Measurements from ENCODE around the gene WASF3. TPM values are rescaled to one million over a fixed set of nuclear protein-coding genes. Genes with fewer than 3 reads are reported as not detected.

Gene WASF3
- total and polyA plus RNA-seq, 4 donors, result 0.82 to 4.9 (median 2.3) TPM

DNA sequence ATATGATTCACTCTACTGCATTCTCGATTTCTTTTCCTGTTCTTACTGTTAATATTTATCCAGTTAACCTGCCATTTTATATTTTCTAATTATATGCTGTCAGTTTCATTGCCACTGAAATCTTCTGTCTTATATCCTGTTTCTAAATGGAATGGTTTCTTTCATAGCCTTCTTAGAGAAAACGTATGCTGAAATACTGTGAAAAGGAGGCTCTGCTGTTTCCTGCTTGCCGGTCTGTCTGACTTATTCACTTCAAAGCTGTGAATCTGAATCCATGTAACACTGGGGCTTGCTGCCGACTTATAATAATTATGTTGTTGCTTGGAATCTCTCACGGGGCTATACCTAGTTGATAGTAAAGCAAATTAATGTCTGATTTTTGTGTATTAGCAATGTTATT is 123.1 kb downstream of the WASF3 start:
- TF ChIP-seq HNF4G (IDR thresholded peaks at IDR 0.05), result no peak
- no peak for TF ChIP-seq FOXA2 (IDR thresholded peaks at IDR 0.05)
- TF ChIP-seq, protein P1, sequence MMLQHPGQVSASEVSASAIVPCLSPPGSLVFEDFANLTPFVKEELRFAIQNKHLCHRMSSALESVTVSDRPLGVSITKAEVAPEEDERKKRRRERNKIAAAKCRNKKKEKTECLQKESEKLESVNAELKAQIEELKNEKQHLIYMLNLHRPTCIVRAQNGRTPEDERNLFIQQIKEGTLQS (IDR thresholded peaks at IDR 0.05), result no peak
- TF ChIP-seq TAF1 (conservative IDR thresholded peaks at IDR 0.05), result no peak
- TF ChIP-seq, protein P2, sequence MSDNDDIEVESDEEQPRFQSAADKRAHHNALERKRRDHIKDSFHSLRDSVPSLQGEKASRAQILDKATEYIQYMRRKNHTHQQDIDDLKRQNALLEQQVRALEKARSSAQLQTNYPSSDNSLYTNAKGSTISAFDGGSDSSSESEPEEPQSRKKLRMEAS (IDR thresholded peaks at IDR 0.05), result no peak
- no peak for TF ChIP-seq FOXA1 (IDR thresholded peaks at IDR 0.05)
- no peak for TF ChIP-seq SP1 (IDR thresholded peaks at IDR 0.05)
- TF ChIP-seq, protein P3, sequence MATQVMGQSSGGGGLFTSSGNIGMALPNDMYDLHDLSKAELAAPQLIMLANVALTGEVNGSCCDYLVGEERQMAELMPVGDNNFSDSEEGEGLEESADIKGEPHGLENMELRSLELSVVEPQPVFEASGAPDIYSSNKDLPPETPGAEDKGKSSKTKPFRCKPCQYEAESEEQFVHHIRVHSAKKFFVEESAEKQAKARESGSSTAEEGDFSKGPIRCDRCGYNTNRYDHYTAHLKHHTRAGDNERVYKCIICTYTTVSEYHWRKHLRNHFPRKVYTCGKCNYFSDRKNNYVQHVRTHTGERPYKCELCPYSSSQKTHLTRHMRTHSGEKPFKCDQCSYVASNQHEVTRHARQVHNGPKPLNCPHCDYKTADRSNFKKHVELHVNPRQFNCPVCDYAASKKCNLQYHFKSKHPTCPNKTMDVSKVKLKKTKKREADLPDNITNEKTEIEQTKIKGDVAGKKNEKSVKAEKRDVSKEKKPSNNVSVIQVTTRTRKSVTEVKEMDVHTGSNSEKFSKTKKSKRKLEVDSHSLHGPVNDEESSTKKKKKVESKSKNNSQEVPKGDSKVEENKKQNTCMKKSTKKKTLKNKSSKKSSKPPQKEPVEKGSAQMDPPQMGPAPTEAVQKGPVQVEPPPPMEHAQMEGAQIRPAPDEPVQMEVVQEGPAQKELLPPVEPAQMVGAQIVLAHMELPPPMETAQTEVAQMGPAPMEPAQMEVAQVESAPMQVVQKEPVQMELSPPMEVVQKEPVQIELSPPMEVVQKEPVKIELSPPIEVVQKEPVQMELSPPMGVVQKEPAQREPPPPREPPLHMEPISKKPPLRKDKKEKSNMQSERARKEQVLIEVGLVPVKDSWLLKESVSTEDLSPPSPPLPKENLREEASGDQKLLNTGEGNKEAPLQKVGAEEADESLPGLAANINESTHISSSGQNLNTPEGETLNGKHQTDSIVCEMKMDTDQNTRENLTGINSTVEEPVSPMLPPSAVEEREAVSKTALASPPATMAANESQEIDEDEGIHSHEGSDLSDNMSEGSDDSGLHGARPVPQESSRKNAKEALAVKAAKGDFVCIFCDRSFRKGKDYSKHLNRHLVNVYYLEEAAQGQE (IDR thresholded peaks at IDR 0.05), result no peak
- TF ChIP-seq, protein P4, sequence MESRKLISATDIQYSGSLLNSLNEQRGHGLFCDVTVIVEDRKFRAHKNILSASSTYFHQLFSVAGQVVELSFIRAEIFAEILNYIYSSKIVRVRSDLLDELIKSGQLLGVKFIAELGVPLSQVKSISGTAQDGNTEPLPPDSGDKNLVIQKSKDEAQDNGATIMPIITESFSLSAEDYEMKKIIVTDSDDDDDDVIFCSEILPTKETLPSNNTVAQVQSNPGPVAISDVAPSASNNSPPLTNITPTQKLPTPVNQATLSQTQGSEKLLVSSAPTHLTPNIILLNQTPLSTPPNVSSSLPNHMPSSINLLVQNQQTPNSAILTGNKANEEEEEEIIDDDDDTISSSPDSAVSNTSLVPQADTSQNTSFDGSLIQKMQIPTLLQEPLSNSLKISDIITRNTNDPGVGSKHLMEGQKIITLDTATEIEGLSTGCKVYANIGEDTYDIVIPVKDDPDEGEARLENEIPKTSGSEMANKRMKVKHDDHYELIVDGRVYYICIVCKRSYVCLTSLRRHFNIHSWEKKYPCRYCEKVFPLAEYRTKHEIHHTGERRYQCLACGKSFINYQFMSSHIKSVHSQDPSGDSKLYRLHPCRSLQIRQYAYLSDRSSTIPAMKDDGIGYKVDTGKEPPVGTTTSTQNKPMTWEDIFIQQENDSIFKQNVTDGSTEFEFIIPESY (IDR thresholded peaks at IDR 0.05), result no peak
- TF ChIP-seq EGR1 (IDR thresholded peaks at IDR 0.05; ENCODE audit: low read depth in 2 of 2), result no peak
- no peak for TF ChIP-seq YY1 (IDR thresholded peaks at IDR 0.05)
- TF ChIP-seq, protein P5, sequence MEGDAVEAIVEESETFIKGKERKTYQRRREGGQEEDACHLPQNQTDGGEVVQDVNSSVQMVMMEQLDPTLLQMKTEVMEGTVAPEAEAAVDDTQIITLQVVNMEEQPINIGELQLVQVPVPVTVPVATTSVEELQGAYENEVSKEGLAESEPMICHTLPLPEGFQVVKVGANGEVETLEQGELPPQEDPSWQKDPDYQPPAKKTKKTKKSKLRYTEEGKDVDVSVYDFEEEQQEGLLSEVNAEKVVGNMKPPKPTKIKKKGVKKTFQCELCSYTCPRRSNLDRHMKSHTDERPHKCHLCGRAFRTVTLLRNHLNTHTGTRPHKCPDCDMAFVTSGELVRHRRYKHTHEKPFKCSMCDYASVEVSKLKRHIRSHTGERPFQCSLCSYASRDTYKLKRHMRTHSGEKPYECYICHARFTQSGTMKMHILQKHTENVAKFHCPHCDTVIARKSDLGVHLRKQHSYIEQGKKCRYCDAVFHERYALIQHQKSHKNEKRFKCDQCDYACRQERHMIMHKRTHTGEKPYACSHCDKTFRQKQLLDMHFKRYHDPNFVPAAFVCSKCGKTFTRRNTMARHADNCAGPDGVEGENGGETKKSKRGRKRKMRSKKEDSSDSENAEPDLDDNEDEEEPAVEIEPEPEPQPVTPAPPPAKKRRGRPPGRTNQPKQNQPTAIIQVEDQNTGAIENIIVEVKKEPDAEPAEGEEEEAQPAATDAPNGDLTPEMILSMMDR (IDR thresholded peaks at IDR 0.05; ENCODE audit: low read depth, low read length, missing input control), result no peak
- TF ChIP-seq RAD21 (IDR thresholded peaks at IDR 0.05), result no peak
- no peak for TF ChIP-seq NR2F2 (IDR thresholded peaks at IDR 0.05)
- no peak for TF ChIP-seq RXRA (IDR thresholded peaks at IDR 0.05)
- no peak for TF ChIP-seq HNF4A (conservative IDR thresholded peaks at IDR 0.05)
- TF ChIP-seq JUND (IDR thresholded peaks at IDR 0.05), result no peak
- TF ChIP-seq GABPA (IDR thresholded peaks at IDR 0.05 in 1 of 2, conservative IDR thresholded peaks at IDR 0.05 in 1 of 2), result no peak
- Histone ChIP-seq H3K9ac (ENCODE audit: low read depth in 1 of 2, low read length in 2 of 2) (no peak overlapping the region), H3K9me3 (ENCODE audit: control insufficient read depth in 4 of 4, low read length in 3 of 4) (no peaks in the 10 kb centered on the region), H3K4me1 (ENCODE audit: control insufficient read depth in 4 of 4, insufficient read depth in 4 of 4, low read length in 3 of 4) (no peaks in the 10 kb centered on the region), H3K36me3 (ENCODE audit: control insufficient read depth in 4 of 4, insufficient read depth in 3 of 4, low read depth in 1 of 4, low read length in 3 of 4) (peaks cover 0 to 29% (median 9%) of the 10 kb centered on the region in 4 donors), H3K27me3 (ENCODE audit: control insufficient read depth in 4 of 4, insufficient read depth in 4 of 4, low read length in 3 of 4) (no peaks in the 10 kb centered on the region), H3K27ac (ENCODE audit: low read depth in 1 of 2, low read length in 2 of 2) (no peak overlapping the region), H3K4me3 (ENCODE audit: low read depth in 1 of 3, low read length in 3 of 3) (no peak overlapping the region)
- no peak for DNase-seq (ENCODE audit: low spot score)
- WGBS, result 81% methylated on average over 5 of the region's 5 CpGs
